GM06990 (cell line): ENCODE measurements around the gene CR1L.
"Not testable (repeated sequence)": the region's sequence is repeated elsewhere in the genome, so short reads cannot be mapped to it uniquely, and the experiment has no call there.

Experiments used
- DNase-seq: peaks from one replicate; pipeline ENCODE4 v3.0.0-alpha.2; 2011; ENCODE audit not compliant: insufficient read length; ENCODE audit errors: extremely low read depth
- H3K27me3 ChIP-seq: replicated peaks from 2 replicates; pipeline ENCODE4 v1.6.0; 2011; ENCODE audit warnings: low read length; ENCODE audit not compliant: control insufficient read depth, insufficient read depth
- H3K36me3 ChIP-seq: 2 replicates; pipeline ENCODE4 v1.5.1; 2011; ENCODE audit warnings: low read length; ENCODE audit not compliant: control insufficient read depth, insufficient read depth
- H3K4me3 ChIP-seq: replicated peaks from 2 replicates; pipeline ENCODE4 v1.5.1; 2011; ENCODE audit warnings: low read depth, mild to moderate bottlenecking, control low read depth, low read length
- TF ChIP-seq, protein P1 (sequence below): IDR thresholded peaks from 2 replicates; pipeline ENCODE4 v1.5.1; 2011; ENCODE audit warnings: low read length, control low read depth, mild to moderate bottlenecking, inconsistent platforms; ENCODE audit not compliant: insufficient read depth, poor library complexity, severe bottlenecking

CR1L gene

DNA sequence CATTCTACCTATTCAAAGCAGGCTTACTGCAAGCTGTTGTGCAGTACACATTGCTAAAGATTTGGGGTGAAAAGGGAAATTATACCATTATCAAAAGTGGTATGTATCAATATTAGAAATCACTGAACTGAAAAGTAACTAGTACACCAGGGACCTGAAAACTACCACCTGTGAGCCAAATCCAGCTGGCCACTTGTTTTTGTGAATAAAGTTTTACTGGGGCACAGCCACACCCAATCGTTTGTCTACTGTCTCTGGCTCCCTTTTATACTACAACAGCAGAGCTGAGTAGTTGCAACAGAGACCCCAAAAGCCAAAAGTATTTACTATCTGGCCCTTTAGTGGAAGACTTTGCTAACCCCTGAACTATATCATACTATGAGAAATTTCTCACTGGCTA lies 13.8 kb upstream of the CR1L start:
- TF ChIP-seq, protein P1, sequence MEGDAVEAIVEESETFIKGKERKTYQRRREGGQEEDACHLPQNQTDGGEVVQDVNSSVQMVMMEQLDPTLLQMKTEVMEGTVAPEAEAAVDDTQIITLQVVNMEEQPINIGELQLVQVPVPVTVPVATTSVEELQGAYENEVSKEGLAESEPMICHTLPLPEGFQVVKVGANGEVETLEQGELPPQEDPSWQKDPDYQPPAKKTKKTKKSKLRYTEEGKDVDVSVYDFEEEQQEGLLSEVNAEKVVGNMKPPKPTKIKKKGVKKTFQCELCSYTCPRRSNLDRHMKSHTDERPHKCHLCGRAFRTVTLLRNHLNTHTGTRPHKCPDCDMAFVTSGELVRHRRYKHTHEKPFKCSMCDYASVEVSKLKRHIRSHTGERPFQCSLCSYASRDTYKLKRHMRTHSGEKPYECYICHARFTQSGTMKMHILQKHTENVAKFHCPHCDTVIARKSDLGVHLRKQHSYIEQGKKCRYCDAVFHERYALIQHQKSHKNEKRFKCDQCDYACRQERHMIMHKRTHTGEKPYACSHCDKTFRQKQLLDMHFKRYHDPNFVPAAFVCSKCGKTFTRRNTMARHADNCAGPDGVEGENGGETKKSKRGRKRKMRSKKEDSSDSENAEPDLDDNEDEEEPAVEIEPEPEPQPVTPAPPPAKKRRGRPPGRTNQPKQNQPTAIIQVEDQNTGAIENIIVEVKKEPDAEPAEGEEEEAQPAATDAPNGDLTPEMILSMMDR: no peak
- Histone ChIP-seq H3K27me3 (no peaks in the 10 kb centered on the region), H3K36me3 (no peaks in the 10 kb centered on the region), H3K4me3 (no peak overlapping the region)
- DNase-seq: no peak

DNA sequence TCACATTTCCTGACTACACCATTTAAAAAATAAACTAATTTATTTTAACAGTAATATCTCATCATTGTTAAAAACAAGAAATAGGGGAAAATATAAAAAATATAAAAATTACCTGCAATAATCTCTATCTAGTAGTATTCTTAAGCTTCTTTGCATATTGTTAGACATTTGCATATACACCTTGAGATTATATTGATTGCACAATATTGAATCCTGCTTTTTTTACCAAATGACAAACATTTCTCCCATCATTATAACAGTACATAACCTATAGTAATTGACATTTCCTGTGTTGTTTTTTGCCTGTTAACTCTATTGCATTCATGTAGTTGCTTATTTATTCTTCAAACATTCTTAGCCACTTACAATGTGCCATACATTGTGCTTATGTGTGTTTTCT lies 11.7 kb upstream of the CR1L start:
- H3K4me3 ChIP-seq: no peak overlapping the region
- no peaks in the 10 kb centered on the region for H3K27me3 ChIP-seq
- TF ChIP-seq, protein P1: no peak
- H3K36me3 ChIP-seq: no peaks in the 10 kb centered on the region
- no peak for DNase-seq

DNA sequence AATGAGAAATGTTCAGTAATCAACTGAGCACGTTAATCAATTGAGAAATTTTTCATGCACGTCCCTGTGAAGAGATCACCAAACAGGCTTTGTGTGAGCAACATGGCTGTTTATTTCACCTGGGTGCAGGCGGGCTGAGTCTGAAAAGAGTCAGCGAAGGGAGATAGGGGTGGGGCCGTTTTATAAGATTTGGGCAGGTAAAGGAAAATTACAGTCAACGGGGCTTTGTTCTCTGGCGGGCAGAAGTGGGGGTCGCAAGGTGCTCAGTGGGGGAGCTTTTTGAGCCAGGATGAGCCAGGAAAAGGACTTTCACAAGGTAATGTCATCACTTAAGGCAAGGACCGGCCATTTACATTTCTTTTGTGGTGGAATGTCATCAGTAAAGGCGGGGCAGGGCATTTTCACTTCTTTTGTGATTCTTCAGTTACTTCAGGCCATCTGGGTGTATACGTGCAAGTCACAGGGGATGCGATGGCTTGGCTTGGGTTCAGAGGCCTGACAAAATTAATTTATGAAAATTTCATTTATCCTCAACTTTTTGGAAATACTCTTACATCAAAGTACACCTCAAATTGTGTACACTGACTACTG lies 11.1 kb upstream of the CR1L start:
- not testable (repeated sequence) for H3K27me3 ChIP-seq, H3K36me3 ChIP-seq, H3K4me3 ChIP-seq, DNase-seq

DNA sequence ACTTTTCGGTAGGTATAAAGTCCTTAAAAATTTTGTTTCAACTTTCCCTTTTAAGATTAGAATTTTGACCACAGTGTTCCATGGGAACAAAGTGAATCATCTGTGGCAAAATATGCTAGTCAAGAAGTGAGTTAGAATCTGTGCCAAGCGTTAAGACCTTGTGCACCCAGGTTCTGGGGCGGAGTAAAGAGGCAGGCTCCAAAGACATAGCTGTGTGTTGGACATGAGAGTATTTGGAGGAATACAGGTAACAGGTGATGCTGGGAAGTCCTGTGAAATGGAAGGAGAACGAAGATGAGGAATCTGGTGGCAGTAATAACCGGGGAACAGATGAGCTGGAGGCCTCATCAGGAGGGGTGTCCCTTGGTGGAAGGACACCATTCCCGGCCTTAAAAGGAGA lies 10.6 kb upstream of the CR1L start:
- not testable (repeated sequence) for H3K27me3 ChIP-seq, H3K4me3 ChIP-seq, H3K36me3 ChIP-seq, DNase-seq

DNA sequence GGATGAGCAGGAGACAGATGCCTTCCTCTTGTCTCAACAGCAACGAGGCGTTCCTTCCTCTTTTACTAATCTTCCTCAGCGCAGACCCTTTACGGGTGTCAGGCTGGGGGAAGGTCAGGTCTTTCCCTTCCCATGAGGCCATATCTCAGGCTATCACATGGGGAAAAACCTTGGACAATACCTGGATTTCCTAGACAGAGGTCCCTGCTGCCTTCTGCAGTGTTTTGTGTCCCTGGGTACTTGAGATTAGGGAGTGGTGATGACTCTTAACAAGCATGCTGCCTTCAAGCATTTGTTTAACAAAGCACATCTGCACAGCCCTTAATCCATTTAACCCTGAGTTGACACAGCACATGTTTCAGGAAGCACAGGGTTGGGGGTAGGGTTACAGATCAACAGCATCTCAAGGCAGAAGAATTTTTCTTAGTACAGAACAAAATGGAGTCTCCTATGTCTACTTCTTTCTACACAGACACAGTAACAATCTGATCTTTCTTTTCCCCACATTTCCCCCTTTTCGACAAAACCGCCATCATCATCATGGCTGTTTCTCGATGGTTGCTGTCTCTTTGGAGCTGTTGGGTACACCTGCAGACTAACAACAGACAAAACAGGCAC lies 9.3 kb upstream of the CR1L start:
- not testable (repeated sequence) for H3K36me3 ChIP-seq, H3K27me3 ChIP-seq, DNase-seq, H3K4me3 ChIP-seq

DNA sequence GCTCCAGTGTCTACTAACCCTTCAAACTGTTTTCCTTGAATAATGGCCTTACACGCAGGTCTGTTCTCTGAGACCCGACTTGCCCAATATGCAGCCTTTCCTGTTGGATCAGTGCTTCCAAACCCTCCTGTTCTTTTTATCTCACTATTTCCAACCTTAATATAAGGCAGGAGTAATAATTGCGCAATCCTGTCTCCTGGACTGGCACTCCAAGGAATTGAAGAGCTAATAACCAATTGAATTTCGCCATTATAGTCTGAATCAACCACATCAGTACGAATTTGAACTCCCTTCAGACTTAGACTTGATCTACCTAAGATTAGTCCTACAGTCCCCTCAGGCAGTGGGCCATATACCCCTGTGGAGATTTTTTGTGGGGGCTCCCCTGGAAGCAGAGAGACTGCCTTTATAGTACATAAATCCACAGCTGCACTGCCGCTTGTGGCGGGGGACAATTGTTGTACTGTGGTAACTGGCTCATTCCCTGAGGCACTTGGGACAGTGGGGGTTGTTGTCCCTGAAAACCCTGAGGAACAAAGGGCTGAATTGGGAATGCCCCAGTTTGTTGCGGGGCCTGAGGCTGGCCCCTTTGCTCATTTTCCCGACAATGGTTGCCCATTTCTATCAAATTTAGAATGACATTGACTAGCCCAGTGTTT lies 6.3 kb upstream of the CR1L start:
- not testable (repeated sequence) for H3K4me3 ChIP-seq, H3K27me3 ChIP-seq, H3K36me3 ChIP-seq, DNase-seq

DNA sequence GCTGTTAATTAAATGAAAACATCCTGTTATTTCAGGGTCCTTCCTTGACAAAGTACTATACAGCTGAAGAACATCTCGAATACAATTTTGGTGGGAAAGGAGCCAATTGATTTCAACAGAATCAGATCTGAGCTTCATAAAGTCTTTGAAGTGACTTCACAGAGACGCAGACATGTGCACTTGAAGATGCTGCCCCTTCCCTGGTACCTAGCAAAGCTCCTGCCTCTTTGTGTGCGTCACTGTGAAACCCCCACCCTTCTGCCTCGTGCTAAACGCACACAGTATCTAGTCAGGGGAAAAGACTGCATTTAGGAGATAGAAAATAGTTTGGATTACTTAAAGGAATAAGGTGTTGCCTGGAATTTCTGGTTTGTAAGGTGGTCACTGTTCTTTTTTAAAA lies 5.6 kb upstream of the CR1L start:
- DNase-seq, H3K36me3 ChIP-seq, H3K4me3 ChIP-seq, H3K27me3 ChIP-seq: not testable (repeated sequence)

DNA sequence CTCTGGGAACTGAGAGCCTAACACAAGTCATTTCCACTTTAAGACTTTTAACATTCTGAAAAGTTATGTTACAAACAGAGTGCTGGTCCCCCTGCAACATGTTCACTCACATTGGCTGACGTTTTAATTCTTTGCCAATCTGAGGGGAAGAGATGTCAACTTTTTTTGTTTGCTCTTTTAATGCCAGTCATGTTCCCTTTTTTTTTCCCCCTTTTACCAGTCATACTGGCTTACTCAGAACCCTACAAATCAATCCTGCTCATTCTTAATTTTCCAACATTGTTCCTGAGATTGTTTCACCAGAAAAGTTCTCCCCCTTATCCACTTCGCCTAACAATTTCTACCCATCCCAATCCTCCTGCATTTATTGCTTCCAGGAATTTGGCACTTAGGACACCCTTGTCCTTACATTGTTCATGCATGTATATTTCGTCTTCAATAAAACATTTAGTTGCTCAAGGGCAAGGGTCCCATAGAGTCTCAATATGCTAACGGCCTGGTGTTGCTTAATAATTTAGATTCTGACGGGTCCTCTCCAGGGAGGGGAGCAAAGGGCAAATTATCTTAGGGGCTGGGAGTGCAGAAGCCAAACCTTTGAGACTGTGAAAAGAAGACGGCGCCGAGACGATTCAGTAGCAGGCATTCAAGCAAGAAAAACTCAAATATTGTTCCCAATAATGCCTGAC lies 624 bp upstream of the CR1L start:
- TF ChIP-seq, protein P1: no peak
- H3K27me3 ChIP-seq: no peaks in the 10 kb centered on the region
- H3K36me3 ChIP-seq: no peaks in the 10 kb centered on the region
- H3K4me3 ChIP-seq: peak overlapping the region; percentile 69
- no peak for DNase-seq
